ENCODE results near the gene ARHGAP26.

ARHGAP26 gene

GRCh38 chr5:142842994-142843905 lies 73.1 kb downstream of the ARHGAP26 start:
- FAIRE-seq (no peak), DNase-seq (ENCODE audit: extremely low spot score, insufficient read length, low read depth) (no peak)

- FAIRE-seq (no peak), DNase-seq (ENCODE audit: extremely low spot score, insufficient read length, low read depth) (no peak)
These were observed 74.7 kb downstream of the ARHGAP26 start for GRCh38 chr5:142844866-142845265.

DNA sequence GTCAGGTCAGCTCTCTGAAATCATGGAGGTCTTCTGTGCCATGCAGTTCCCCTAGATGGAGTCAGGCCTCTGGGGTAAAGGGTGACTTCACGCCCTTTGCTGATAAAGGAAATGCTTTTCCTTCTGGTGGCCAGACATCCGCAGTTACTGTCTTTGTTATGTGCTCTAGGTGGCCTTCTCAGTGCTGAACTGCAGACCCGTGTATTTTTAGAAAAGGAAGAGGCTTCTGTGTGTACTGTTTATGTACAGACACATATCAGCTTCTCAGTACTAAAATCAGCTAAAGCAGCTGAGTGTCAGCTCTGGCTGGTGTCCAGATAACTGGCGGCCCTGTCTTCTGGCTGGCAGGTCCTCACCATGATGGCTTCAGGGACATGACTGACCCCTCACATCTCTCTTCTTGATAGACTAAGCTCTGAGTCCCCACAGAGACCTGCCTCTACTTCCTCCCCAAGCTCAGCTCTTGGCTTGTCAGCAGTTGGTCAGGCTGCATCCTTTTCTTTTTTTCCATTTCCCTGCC lies 75.3 kb downstream of the ARHGAP26 start:
- DNase-seq (ENCODE audit: extremely low spot score, insufficient read length, low read depth) (no peak), FAIRE-seq (peak; percentile 58)

- DNase-seq (ENCODE audit: extremely low spot score, insufficient read length, low read depth): no peak
- FAIRE-seq: peak; percentile 15
These were observed 75.8 kb downstream of the ARHGAP26 start for GRCh38 chr5:142845954-142846398.

DNA sequence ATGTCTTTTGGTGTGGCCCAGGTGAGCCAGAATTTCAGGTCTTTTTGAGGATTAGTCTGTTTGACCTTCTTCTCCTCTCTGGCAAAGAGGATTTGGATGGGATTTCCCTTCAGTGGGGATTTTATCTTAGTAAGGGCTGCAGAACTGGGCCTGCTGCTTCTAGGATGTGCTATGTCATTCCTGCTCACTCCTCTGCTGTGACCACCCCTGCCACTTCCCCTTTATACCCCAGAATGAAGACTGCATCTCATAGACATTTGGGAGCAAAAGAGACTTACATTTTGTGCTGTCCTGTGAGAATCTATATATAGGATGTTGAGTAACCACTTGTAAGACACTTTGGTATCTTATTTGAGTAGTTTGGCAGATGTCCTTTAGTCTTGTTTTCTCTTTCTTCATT lies 76.2 kb downstream of the ARHGAP26 start:
- DNase-seq (ENCODE audit: extremely low spot score, insufficient read length, low read depth) (no peak), FAIRE-seq (peak; percentile 18)

DNA sequence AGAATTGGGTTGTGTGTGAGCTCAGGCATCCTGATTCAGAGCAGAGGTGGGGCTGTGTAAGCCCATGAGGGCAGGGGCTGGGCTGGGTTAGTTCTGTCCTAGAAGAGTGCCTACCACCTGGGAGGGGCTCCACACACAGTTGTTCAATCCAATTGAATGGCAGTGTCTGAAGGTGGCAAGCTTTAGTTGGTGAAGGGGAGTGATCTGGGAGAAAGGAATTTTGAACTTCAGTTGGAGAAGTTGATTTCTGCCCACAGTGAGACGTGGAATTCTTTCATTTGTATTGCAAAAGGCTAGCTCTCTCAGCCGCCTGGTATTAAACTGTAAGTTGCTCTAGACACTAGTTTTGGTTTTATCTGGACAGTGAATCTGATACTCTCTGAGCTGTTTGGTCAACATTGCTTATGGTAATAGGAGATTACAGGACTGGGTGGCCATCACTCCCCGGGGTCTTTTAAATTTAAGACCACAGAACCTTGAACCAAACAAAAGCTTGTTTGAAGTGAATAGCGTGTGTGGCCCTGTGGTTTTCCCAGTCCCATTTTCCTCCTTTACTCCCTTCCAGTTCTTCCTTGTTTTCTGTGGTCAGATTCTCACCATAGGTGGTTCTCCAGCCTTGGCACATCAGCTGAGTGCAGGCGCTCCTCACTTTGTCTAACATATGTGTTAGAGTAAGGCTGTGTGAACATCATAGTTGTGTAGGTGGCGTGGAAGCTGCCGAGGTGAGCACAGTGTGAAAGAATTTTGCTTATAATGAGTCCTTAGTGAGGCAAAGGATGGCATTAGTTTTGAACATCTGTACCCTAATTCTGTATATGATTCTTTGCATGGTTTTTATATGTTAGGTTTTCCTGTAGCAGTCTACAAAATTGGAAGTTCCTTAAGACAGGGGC lies 78.0 kb downstream of the ARHGAP26 start:
- FAIRE-seq: no peak
- no peak for DNase-seq (ENCODE audit: extremely low spot score, insufficient read length, low read depth)

DNA sequence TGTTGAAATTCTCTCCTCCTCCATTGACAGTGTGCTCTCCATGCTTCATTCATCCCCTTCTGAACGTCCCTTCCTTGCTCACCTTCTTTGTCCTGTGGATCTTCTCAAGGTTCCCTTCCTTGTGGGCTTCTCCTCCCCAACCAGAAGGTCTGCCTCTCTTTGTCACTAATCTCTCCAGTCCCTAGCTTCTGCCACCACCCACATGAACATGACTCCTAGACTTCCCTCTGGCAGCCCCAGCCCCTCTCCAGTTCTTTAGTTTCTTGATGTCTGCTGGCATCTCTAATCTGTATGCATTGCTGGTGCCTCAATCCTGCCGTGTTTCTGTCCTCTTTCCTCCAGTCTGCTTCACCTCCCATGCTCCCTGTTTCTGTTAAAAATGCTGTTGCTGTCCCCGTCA lies 79.3 kb downstream of the ARHGAP26 start:
- FAIRE-seq (no peak), DNase-seq (ENCODE audit: extremely low spot score, insufficient read length, low read depth) (no peak)

GRCh38 chr5:142849880-142850279 lies 79.7 kb downstream of the ARHGAP26 start:
- FAIRE-seq (no peak), DNase-seq (ENCODE audit: extremely low spot score, insufficient read length, low read depth) (no peak)

GRCh38 chr5:142851731-142852130 lies 81.6 kb downstream of the ARHGAP26 start:
- DNase-seq (ENCODE audit: extremely low spot score, insufficient read length, low read depth): no peak

DNA sequence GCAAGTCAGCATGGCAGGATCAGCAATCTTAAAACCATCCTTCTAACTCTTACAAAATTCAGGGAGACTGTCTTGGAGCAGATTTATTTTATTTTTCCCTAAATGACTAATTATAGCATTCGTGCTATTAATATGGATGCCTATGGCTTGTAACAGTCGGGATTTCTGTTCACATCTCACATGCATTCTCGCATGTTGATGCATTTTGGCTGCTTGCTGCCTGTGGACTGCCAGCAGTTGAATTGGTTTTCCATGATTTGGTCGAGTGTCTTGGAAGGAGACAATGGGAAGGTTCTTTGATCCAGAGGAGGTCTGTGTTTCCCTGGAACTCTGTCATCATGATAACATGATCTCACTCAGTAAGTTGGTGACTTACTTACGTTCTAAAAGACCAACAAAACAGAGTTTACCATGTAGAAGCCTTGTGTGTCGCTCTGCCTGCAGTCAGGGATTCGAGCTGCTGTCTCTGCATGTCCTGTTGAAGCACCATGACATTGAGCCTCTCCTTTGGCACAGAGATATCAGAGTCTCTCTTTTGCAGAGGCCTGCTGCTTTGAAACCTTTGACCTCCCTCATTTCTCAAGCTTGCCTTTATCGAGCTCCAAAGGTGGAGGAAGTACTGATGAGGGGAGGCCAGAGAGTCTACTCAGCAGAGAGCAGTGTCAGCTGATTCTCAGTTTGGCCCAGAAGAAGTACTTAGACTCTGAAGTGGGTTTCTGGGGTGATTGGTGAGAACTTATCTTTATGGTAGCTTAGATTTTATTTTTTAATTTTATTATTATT lies 82.4 kb downstream of the ARHGAP26 start:
- FAIRE-seq (no peak), DNase-seq (ENCODE audit: extremely low spot score, insufficient read length, low read depth) (no peak)

More at GRCh38 chr5:142851731-142852130, 81.6 kb downstream of the ARHGAP26 start:
- no peak for FAIRE-seq

DNA sequence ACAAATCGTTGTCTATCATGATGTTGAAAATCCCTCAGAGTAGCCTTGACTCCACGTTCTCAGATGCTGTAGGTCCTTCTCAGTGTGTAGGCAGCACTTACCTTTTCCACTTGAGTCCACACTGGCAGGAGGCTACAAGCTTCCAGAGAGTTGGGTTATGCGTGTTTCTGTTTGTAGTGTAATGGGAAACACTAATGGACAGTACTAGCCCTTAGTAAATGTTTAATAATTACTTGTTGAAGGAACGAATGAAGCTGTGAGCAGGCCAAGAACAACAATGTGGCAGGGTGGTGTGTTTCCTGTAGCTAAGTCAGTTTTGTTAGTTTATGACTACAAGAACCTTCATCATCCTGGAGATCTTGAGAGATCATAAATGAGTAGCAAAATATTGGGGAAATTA lies 83.5 kb downstream of the ARHGAP26 start:
- DNase-seq (ENCODE audit: extremely low spot score, insufficient read length, low read depth) (no peak), FAIRE-seq (no peak)

DNA sequence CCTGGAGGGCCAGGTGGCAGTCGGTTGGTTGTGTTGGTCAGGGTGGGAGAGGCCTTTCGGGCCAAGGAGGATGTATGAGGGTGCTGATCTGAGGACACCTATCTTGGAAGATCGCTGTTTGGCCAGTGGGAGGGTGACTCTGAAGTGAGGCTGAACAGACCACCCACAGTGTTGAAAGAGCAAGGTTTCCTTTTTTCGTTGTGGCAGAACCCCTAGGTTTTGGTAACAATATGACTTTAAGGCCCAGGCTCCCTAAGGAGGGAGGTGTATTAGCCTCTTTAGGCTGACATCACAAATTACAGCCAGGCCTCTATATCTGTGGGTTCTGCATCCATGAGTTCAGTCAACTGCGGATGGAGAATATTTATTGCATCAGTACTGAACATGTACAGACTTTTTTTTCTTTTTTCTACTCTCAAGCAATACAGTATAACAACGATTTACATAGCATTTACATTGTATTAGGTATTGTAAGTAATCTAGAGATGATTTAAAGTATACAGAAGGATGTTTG lies 86.1 kb downstream of the ARHGAP26 start:
- FAIRE-seq: no peak
- DNase-seq (ENCODE audit: extremely low spot score, insufficient read length, low read depth): no peak

DNA sequence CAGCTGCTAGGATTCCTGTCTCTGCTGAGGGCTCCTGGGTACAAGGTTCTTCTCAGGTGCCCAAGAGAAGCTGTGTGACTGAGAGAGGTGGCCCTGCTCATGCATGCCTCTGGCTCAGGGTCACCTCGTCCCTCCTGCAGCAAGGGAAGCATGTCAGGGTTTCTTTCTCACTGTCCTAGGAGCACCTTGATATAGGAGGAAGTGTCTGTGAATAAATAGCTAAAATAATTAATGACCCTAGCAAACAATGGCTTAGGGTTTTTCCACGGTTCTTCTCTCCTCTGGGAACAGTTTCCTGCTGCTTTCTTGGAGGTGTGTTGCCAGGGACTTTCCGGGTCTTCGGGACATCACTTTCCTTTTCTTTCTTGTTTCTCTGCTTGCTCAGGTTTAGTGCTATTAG lies 87.2 kb downstream of the ARHGAP26 start:
- no peak for DNase-seq (ENCODE audit: extremely low spot score, insufficient read length, low read depth)
- no peak for FAIRE-seq

GRCh38 chr5:142859037-142859436 lies 88.9 kb downstream of the ARHGAP26 start:
- no peak for DNase-seq (ENCODE audit: extremely low spot score, insufficient read length, low read depth)
- FAIRE-seq: no peak

DNA sequence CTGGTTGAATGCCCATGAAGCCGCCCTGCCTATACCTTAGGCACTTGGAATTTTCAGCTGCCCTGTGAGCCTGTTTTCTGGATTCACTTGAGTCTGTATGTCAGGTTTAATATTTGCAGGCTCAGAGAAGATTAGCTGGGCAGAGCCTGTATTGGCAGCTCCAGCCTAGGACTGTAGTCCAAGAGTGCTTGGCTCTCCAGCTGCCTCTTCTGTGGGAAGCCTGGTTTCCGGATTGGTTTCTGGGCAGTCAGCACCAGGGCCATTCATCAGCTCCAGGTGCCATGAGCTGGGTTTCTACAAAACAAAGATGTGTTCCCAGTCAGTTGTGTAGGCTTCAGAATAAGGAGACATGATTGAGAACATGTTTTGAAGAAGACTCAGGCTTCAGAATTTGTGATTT lies 90.1 kb downstream of the ARHGAP26 start:
- DNase-seq (ENCODE audit: extremely low spot score, insufficient read length, low read depth) (no peak), FAIRE-seq (no peak)

DNA sequence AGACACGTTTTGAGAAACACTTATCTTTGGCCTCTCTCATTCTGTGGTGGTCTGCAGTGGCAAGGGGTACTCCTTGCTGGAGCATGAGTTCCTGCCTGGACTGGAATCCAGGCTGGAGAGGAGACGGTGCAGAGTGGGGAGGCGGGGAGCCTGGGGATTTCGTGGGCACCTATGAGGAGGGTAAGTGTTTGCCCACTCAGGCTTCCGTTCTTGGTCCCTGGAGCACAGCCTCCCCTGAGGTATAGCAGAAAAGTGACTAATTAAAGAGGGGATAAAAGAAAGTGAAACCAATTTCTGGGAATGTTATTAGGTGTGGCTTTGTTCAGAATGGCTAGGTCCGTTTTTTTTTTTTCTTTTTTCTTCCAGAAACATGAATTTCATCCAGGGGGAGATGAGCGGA lies 90.8 kb downstream of the ARHGAP26 start:
- DNase-seq (ENCODE audit: extremely low spot score, insufficient read length, low read depth): no peak
- FAIRE-seq: no peak

- DNase-seq (ENCODE audit: extremely low spot score, insufficient read length, low read depth) (no peak), FAIRE-seq (no peak)
These were observed 92.4 kb downstream of the ARHGAP26 start for GRCh38 chr5:142862594-142862993.

- no peak for FAIRE-seq
- DNase-seq (ENCODE audit: extremely low spot score, insufficient read length, low read depth): no peak
These were observed 93.7 kb downstream of the ARHGAP26 start for GRCh38 chr5:142863856-142864255.
